GM19455 (cell line): ENCODE measurements around the gene UBE2J2.

Experiments
- ATAC-seq: cut with Tn5 transposase; IDR thresholded peaks from one replicate; pipeline ENCODE4 v1.9.1; 2021; ENCODE audit not compliant: unreplicated experiment

Gene UBE2J2

DNA sequence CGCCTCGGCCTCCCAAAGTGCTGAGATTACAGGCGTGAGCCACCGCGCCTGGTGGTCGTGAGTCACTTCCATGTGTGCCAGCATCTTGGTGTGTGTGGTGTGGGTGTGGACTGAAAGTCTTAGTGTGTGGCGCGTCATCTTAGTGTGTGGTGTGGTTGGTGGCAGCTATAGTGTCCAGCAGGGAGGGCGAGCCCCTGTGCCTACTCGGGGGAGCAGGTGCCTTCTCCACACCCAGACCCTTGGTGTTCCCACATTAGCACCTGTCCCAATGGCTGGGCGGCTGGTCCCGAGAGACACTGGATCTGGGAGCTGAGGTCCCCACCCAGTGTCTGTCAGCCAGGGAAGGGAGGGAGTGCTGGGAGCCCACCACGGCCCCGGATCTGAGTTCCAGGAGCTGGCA lies 9.3 kb upstream of the UBE2J2 start:
- no peak for ATAC-seq

- ATAC-seq, result no peak
Measured at GRCh38 chr1:1281533-1282321, 8.1 kb upstream of the UBE2J2 start.

- no peak for ATAC-seq
Measured at GRCh38 chr1:1280782-1281481, 7.3 kb upstream of the UBE2J2 start.

GRCh38 chr1:1279028-1279427 lies 5.4 kb upstream of the UBE2J2 start:
- ATAC-seq, result no peak

- no peak for ATAC-seq
Measured at GRCh38 chr1:1278620-1279019, 5.0 kb upstream of the UBE2J2 start.

DNA sequence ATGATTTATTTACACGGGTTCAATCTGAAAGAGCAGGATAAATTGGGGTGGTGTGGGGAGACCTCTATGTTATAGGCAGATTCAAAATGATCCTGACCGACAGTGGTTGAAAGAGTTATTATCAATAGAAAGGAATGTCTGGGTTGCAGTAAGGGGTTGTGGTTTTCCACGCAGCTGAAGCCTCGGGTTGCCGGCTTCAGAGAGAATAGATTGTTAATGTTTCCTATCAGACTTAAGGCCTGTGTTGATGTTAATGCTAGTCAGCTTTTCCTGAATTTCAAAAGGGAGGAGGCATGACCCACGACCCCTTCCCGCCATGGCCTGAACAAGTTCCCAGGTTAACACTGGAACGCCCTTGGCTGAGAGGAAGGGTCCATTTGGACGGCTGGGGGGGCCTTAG lies 2.2 kb upstream of the UBE2J2 start:
- ATAC-seq, result no peak

GRCh38 chr1:1274931-1275431 lies 1.3 kb upstream of the UBE2J2 start:
- no peak for ATAC-seq

- no peak for ATAC-seq
Measured at GRCh38 chr1:1274299-1274930, 761 bp upstream of the UBE2J2 start.

- no peak for ATAC-seq
Measured at GRCh38 chr1:1273209-1273511, 494 bp downstream of the UBE2J2 start.

- ATAC-seq, result no peak
Measured at GRCh38 chr1:1272341-1273208, 1.1 kb downstream of the UBE2J2 start.

DNA sequence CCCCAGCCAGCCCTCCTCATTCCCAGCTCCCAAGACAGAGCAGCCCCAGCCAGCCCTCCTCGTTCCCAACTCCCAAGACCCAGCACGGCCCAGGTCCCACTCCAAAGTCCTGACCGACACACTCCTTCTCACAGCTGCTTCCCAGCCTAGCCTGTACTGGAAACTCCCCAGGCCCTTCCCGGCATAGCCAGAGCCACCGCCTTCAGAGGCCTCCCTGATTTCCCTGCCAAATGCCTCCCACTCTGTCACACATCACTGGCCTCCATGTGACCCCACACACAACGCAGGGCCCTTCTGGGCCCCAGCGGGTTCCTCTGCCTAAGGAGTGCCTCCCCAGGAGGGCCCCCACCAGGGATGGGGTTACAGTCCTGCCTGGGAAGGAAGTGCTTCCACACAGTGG lies 2.8 kb downstream of the UBE2J2 start:
- ATAC-seq, result no peak

GRCh38 chr1:1268284-1268682 lies 5.4 kb downstream of the UBE2J2 start:
- no peak for ATAC-seq

DNA sequence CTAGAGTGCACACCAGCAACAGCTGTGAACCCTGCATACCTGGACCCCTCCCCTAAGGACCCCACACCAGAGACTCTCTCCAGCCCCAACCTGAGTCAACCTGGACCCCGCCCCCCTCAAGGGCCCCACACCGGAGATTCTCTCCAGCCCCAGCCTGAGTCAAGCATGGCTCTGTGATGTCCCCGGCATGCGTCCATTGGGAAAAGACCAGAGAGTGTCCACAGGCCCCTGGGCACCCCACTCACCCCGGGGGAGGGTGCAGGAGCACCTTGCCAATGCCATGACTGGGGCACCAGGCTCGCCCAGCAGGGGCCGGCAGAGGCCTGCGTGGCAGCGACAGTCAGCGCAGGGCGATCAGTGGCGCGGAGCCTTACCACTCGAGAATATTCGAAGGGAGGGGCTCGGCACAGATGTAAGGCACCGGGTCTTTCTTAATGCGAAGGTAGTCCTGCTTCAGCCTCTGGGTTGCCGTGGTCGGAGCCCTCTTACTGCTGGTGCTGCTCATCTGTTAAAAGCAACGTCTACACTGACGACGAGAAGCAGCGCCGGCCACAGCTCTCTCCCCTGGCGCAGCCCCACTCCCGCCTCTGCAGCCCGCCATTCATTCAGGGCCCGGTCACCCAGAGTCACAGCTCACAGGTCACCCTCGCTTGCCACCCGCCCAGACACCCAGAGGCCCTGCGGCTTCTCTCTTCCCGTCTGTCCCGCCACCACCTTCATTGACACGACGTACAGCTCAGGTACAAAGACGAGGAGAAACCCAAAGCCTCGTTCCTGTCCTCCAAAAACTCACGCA lies 6.0 kb downstream of the UBE2J2 start:
- ATAC-seq, result no peak

- no peak for ATAC-seq
Measured at GRCh38 chr1:1264868-1265272, 8.8 kb downstream of the UBE2J2 start.

DNA sequence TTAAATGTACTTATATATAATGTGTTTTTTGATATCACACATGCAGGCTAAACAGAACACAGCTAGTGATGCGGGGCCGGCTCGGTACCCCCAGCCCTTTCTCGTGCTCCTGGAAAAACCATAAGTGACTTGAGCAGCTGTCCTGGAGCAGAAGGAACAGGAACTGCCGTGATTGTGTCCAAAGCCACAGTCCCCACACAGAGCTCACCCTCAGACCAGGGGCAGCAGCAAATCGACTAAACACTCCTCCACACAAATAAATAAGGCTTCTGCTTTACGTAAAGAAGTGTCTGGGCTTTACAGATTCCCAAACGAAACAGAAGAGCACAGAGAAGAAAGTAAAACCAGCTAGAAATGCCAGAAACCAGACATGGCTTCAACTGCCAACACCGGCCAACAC lies 9.6 kb downstream of the UBE2J2 start:
- no peak for ATAC-seq

GRCh38 chr1:1262758-1263157 lies 10.9 kb downstream of the UBE2J2 start:
- ATAC-seq, result no peak

DNA sequence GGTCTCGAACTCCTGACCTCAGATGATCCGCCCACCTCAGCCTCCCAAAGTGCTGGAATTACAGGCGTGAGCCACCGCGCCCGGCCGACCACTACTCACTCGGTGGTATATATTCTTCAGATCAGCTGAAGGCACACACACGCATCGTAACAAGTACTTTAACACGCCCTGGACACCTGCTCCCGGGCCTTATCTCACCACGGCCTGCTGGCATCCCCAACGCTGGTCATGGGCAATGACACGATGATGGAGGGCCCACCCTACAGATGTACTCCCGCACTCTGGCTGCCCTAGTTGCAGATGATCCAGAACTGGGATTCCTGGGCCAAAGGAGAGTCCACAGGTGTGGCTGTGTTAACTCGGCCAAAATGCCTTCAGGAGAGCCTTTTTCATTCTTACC lies 11.6 kb downstream of the UBE2J2 start:
- no peak for ATAC-seq

DNA sequence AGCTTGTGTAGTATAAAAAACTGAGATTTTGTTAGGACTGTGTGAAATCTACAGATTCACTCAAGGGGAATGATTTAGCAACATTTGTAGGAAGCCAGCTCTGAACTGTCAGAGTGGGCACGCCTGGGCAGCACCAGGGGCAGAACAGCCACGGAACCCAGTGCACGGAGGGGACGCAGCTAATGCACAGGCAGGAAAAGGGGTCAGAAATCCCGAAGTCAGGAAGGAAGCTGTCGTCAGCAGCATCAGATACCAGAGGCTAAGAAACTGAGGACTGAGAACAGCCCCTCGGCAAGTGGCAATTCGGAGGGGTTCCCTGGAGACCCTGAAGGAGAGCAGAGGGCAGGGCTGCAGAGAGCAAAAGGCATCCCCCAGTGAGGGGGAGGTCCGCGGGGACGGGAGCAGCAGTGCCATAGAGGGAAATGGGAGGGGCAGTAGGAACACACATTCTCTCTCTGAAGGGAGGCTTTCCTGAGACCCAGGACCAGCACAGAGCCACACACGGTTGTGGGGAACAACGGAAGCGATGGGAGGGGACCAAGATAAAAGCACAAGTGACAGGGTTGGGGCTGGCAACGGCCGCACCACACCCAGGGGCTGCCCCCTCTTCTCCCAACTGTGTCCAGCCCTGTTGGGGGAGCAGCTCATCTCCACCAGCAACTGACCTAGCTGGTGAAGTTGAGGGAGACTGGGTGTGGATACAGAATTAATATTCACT lies 12.7 kb downstream of the UBE2J2 start:
- no peak for ATAC-seq

DNA sequence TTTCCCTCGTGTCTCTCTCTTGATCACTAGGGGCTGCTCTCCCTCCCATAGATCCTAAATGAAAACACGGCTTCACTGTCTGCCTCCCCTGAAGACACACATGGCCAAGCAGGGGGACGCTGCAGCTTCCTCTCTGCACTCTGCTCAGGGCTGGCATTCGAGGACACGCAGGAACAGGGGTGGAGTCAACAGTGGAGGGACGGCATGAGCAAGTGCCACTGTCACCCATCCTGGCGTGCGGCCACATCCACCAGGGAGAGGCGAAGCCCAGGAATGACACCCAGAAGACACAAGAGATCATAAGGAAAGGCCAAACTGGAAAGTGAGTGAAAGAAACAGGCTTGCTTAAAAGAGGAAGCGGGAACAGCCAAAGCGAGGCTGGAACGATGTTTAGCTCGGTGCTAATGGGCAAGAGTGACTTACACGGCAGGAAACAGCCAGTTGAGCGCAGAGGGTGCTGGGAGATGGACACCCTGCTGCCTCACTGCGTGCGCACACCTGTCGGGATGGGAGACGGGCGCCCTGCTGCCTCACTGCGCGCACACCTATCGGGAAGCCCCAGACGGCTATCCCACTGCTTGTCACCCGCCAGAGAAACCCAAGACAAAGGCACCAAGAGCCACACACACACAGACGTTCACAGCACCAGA lies 13.6 kb downstream of the UBE2J2 start:
- no peak for ATAC-seq
